IMR-90 (cell line): ENCODE results near the gene FOXO6. TPM values are rescaled to one million over a fixed set of nuclear protein-coding genes. Genes with fewer than 3 reads are reported as not detected.

Experiments used
- ATAC-seq: fragments of 200-7000 bp; cut with Tn5 transposase; 2 replicates; pipeline ENCODE4 v1.9.1; 2020; ENCODE audit warnings: low read depth, mild to moderate bottlenecking, moderate library complexity
- BruUV-seq: library from RNA; stranded (reverse); fragments of 400-500 nt; replicated peaks from 2 replicates; lab custom pipeline; 2021; lab: Mats Ljungman, UMichigan
- CTCF ChIA-PET: fragments of 300-600 bp; formaldehyde crosslinking; extraction: SDS; loops from one replicate; lab custom pipeline; 2021; ENCODE audit warnings: antibody characterized with exemption; lab: Yijun Ruan, JAX
- POLR2A ChIA-PET: fragments of 300-600 bp; sonication (Branson Sonifier 250); formaldehyde crosslinking; loops from one replicate; lab custom pipeline; 2022; ENCODE audit warnings: antibody characterized with exemption; ENCODE audit not compliant: unreplicated experiment; lab: Charles Lee
- DNase-seq: peaks from one replicate; pipeline ENCODE4 v3.0.0; 2013
- H2AFZ ChIP-seq: replicated peaks from 2 replicates; pipeline ENCODE3; 2013; ENCODE audit warnings: low read length, mild to moderate bottlenecking; ENCODE audit not compliant: poor library complexity
- H2AK5ac ChIP-seq: 2 replicates; pipeline ENCODE4 v1.6.1; 2013; ENCODE audit warnings: low read depth, low read length, inconsistent platforms
- H2AK9ac ChIP-seq: replicated peaks from 2 replicates; pipeline ENCODE3; 2013; ENCODE audit warnings: mild to moderate bottlenecking, low read depth, low read length, moderate library complexity; ENCODE audit not compliant: poor library complexity
- H2BK120ac ChIP-seq: 2 replicates; pipeline ENCODE4 v1.6.1; 2013; ENCODE audit warnings: low read depth, low read length, inconsistent platforms
- H2BK15ac ChIP-seq: 3 replicates; pipeline ENCODE4 v1.6.1; 2013; ENCODE audit warnings: low read depth, low read length, inconsistent platforms
- H2BK20ac ChIP-seq: 2 replicates; pipeline ENCODE4 v1.6.1; 2013; ENCODE audit warnings: low read depth, mild to moderate bottlenecking, inconsistent platforms, low read length, moderate library complexity
- H2BK5ac ChIP-seq: 2 replicates; pipeline ENCODE4 v1.6.1; 2013; ENCODE audit warnings: mild to moderate bottlenecking, low read depth, low read length, inconsistent platforms; ENCODE audit not compliant: poor library complexity, severe bottlenecking
- H3K14ac ChIP-seq: replicated peaks from 2 replicates; pipeline ENCODE4 v1.6.1; 2013; ENCODE audit warnings: low read depth, low read length, inconsistent platforms
- H3K18ac ChIP-seq: 2 replicates; pipeline ENCODE4 v1.6.1; 2013; ENCODE audit warnings: low read depth, low read length, control low read depth
- H3K23ac ChIP-seq: 2 replicates; pipeline ENCODE4 v1.6.1; 2013; ENCODE audit warnings: low read depth, low read length, inconsistent platforms
- H3K27ac ChIP-seq: 2 replicates; pipeline ENCODE4 v1.5.1; 2013; ENCODE audit warnings: mild to moderate bottlenecking, control low read depth, low read length; ENCODE audit not compliant: insufficient read depth
- H3K27me3 ChIP-seq: 2 replicates; pipeline ENCODE4 v1.6.1; 2013; ENCODE audit warnings: low read length; ENCODE audit not compliant: control insufficient read depth, insufficient read depth
- H3K36me3 ChIP-seq: 2 replicates; pipeline ENCODE4 v1.6.1; 2013; ENCODE audit warnings: low read length, mixed read lengths; ENCODE audit not compliant: control insufficient read depth, insufficient read depth
- H3K4ac ChIP-seq: 2 replicates; pipeline ENCODE4 v1.6.1; 2013; ENCODE audit warnings: low read depth, low read length, inconsistent platforms
- H3K4me1 ChIP-seq: 2 replicates; pipeline ENCODE4 v1.6.1; 2013; ENCODE audit warnings: low read length, mixed read lengths; ENCODE audit not compliant: control insufficient read depth, insufficient read depth
- H3K4me2 ChIP-seq: 2 replicates; pipeline ENCODE4 v1.6.1; 2013; ENCODE audit warnings: low read depth, mild to moderate bottlenecking, control low read depth, low read length, moderate library complexity
- H3K4me3 ChIP-seq: 2 replicates; pipeline ENCODE4 v1.5.1; 2013; ENCODE audit warnings: low read depth, mild to moderate bottlenecking, control low read depth, low read length, moderate library complexity; ENCODE audit not compliant: insufficient read depth
- H3K56ac ChIP-seq: 2 replicates; pipeline ENCODE4 v1.6.1; 2013; ENCODE audit warnings: low read length, inconsistent platforms; ENCODE audit not compliant: insufficient read depth; ENCODE audit errors: extremely low read depth
- H3K79me1 ChIP-seq, 2 experiments: 2 replicates each; pipeline ENCODE4 v1.6.1; 2013; ENCODE audit warnings: low read length in 2 of 2, inconsistent platforms in 1 of 2, low read depth in 1 of 2
- H3K9ac ChIP-seq: 2 replicates; pipeline ENCODE4 v1.6.1; 2013; ENCODE audit warnings: low read depth, low read length, control low read depth
- H3K9me1 ChIP-seq: 2 replicates; pipeline ENCODE4 v1.6.1; 2013; ENCODE audit warnings: low read length, inconsistent platforms; ENCODE audit not compliant: insufficient read depth
- H3K9me3 ChIP-seq: 2 replicates; pipeline ENCODE4 v1.6.1; 2013; ENCODE audit warnings: low read length; ENCODE audit not compliant: control insufficient read depth, insufficient read depth
- H4K20me1 ChIP-seq: 2 replicates; pipeline ENCODE4 v1.6.1; 2013; ENCODE audit warnings: low read length, inconsistent platforms; ENCODE audit not compliant: insufficient read depth
- H4K5ac ChIP-seq: 2 replicates; pipeline ENCODE4 v1.6.1; 2013; ENCODE audit warnings: mild to moderate bottlenecking, low read depth, low read length, control low read depth
- H4K8ac ChIP-seq, 2 experiments: 2 replicates each; pipeline ENCODE4 v1.6.1; 2013; ENCODE audit warnings: low read depth in 2 of 2, low read length in 2 of 2, control low read depth in 1 of 2, inconsistent platforms in 1 of 2
- H4K91ac ChIP-seq: 2 replicates; pipeline ENCODE4 v1.6.1; 2013; ENCODE audit warnings: low read depth, low read length, inconsistent platforms; ENCODE audit not compliant: insufficient read depth
- BHLHE40 ChIP-seq: fragments of 150-350 bp; IDR thresholded peaks from 2 replicates; pipeline ENCODE4 v1.6.1; 2016; ENCODE audit warnings: mild to moderate bottlenecking, low read depth, low read length
- CEBPB ChIP-seq: IDR thresholded peaks from 2 replicates; pipeline ENCODE4 v1.6.1; 2012; ENCODE audit warnings: low read depth, low read length, improper control_type of control experiment
- CHD1 ChIP-seq: IDR thresholded peaks from 2 replicates; pipeline ENCODE4 v1.6.1; 2012; ENCODE audit warnings: low read depth, low read length, improper control_type of control experiment
- FOS ChIP-seq: fragments of 150-350 bp; IDR thresholded peaks from 2 replicates; pipeline ENCODE4 v1.6.1; 2016; ENCODE audit warnings: low read depth, low read length
- MAFK ChIP-seq: IDR thresholded peaks from 2 replicates; pipeline ENCODE4 v1.6.1; 2012; ENCODE audit warnings: low read depth, low read length, improper control_type of control experiment
- MXI1 ChIP-seq: IDR thresholded peaks from 2 replicates; pipeline ENCODE4 v1.6.1; 2012; ENCODE audit warnings: low read depth, mild to moderate bottlenecking, low read length, moderate library complexity, borderline replicate concordance
- NFE2L2 ChIP-seq: fragments of 150-350 bp; IDR thresholded peaks from 2 replicates; pipeline ENCODE4 v1.6.1; 2016; ENCODE audit warnings: low read depth, mild to moderate bottlenecking, low read length
- RAD21 ChIP-seq: IDR thresholded peaks from 2 replicates; pipeline ENCODE4 v1.6.1; 2012; ENCODE audit warnings: low read length, improper control_type of control experiment
- SMC3 ChIP-seq: fragments of 150-350 bp; IDR thresholded peaks from 2 replicates; pipeline ENCODE4 v1.6.1; 2016; ENCODE audit warnings: low read depth, mild to moderate bottlenecking, antibody characterized with exemption, low read length, moderate library complexity
- USF2 ChIP-seq: fragments of 150-350 bp; IDR thresholded peaks from 2 replicates; pipeline ENCODE4 v1.6.1; 2017; ENCODE audit warnings: mild to moderate bottlenecking, antibody characterized with exemption, low read length, low read depth
- WGBS, 2 experiments: methylation state at CpG; one replicate each; pipeline versions ENCODE4 v1.1.5 to v1.1.7; 2013; ENCODE audit warnings: missing lambda C conversion rate in 2 of 2; ENCODE audit not compliant: insufficient read length in 1 of 2; ENCODE audit errors: extremely low coverage in 2 of 2; 5-methylcytosine and 5-hydroxymethylcytosine counted together
- dilution Hi-C: fragments of 300-500 bp; cut with HindIII; formaldehyde crosslinking; loops from one replicate; pipeline ENCODE4 v1.14.3; 2018; ENCODE audit warnings: low sequenced_read_pairs; ENCODE audit not compliant: unreplicated experiment
- in situ Hi-C: fragments of 300-500 bp; cut with MboI; formaldehyde crosslinking; loops from 3 replicates; pipeline ENCODE4 v1.14.3; 2019; ENCODE audit warnings: low sequenced_read_pairs, inconsistent platforms, mixed read lengths
- intact Hi-C: fragments of 100-400 bp; cut with micrococcal nuclease; formaldehyde crosslinking; loops from 2 replicates; pipeline ENCODE4 v1.10.0; 2022
- polyA plus RNA-seq, 3 experiments: library from polyadenylated mRNA; depleted of rRNA; stranded (reverse); fragments of >200 nt; gene quantifications; 2 replicates each; pipeline ENCODE4 v1.2.3, GENCODE V29; 2012; ENCODE audit warnings: low replicate concordance in 1 of 3
- total RNA-seq: library from RNA; depleted of rRNA; stranded (reverse); fragments of >200 nt; gene quantifications from 2 replicates; pipeline ENCODE4 v1.2.3, GENCODE V29; 2012

The FOXO6 gene
- total and polyA plus RNA-seq, 2 of the 4 experiments (the other 2 are of a cell fraction): not detected

GRCh38 chr1:41370225-41370624 is 9.0 kb downstream of the FOXO6 start:
- H4K91ac ChIP-seq: no peak overlapping the region
- H3K79me1 ChIP-seq: no peaks in the 10 kb centered on the region
- H3K14ac ChIP-seq: no peak overlapping the region
- dilution Hi-C loops (no loop called here), intact Hi-C loops (no loop called here), in situ Hi-C loops (no loop called here)
- no peaks in the 10 kb centered on the region; the same call in 1 of the 2 replicates for H3K4me1 ChIP-seq
- no peak overlapping the region for H3K18ac ChIP-seq
- no peak overlapping the region for H2AK5ac ChIP-seq
- H2BK20ac ChIP-seq: no peak overlapping the region
- no peak overlapping the region for H3K4ac ChIP-seq
- H4K8ac ChIP-seq: no peak overlapping the region
- no peak overlapping the region for H3K56ac ChIP-seq
- no peak overlapping the region for H2AFZ ChIP-seq
- no peak overlapping the region for H4K5ac ChIP-seq
- H3K4me3 ChIP-seq: no peak overlapping the region
- H4K20me1 ChIP-seq: no peaks in the 10 kb centered on the region
- ATAC-seq: no peak
- H2BK5ac ChIP-seq: no peak overlapping the region
- H3K9ac ChIP-seq: no peak overlapping the region
- ChIA-PET POLR2A (no interaction called here), CTCF (no interaction called here)
- no peak overlapping the region for H3K27ac ChIP-seq
- peaks cover 67% of the 10 kb centered on the region for H3K27me3 ChIP-seq
- no TSS peak for BruUV-seq
- H2BK15ac ChIP-seq: no peak overlapping the region
- no peak overlapping the region for H3K23ac ChIP-seq
- WGBS, 2 experiments: no CpG with 5 or more reads among the region's 4 CpGs
- H3K9me3 ChIP-seq: no peaks in the 10 kb centered on the region
- H3K36me3 ChIP-seq: no peaks in the 10 kb centered on the region
- H2BK120ac ChIP-seq: no peak overlapping the region
- no peak for DNase-seq
- TF ChIP-seq NFE2L2: no peak
- no peak for TF ChIP-seq RAD21
- TF ChIP-seq FOS: no peak
- TF ChIP-seq CHD1: no peak
- no peak for TF ChIP-seq CEBPB
- no peak for TF ChIP-seq MXI1
- no peak for TF ChIP-seq SMC3
- TF ChIP-seq USF2: no peak
- TF ChIP-seq MAFK: no peak
- no peak for TF ChIP-seq BHLHE40
- no peaks in the 10 kb centered on the region for H3K9me1 ChIP-seq
- H3K4me2 ChIP-seq: no peak overlapping the region
- H2AK9ac ChIP-seq: no peak overlapping the region
